Ovary (tissue), 3 donors: Measurements from ENCODE around the gene GALNT17.

Experiments used
- CTCF ChIP-seq, 3 donors: fragments of 450-650 bp in 2 of 3; fragments of 200-600 bp in 1 of 3; IDR thresholded peaks; one replicate each; pipeline versions ENCODE4 v1.5.1 to v1.8.0; 2016 to 2022; ENCODE audit warnings: antibody characterized with exemption in 3 of 3, mild to moderate bottlenecking in 1 of 3
- POLR2A ChIP-seq: fragments of 450-650 bp; IDR thresholded peaks from one replicate; pipeline ENCODE4 v1.6.1; 2017; ENCODE audit warnings: antibody characterized with exemption, mild to moderate bottlenecking, moderate library complexity
- donor health status: DM: no; HTN: no; CAD: no.

GRCh38 chr7:71498381-71498780 lies 366.4 kb downstream of the GALNT17 start:
- TF ChIP-seq CTCF (IDR thresholded peaks at IDR 0.05), result no peak
- TF ChIP-seq POLR2A, result no peak
